8988T (cell line): ENCODE measurements around the gene ZBED4.
A peak's percentile ranks its signal among the peaks of the same experiment; 100 is the strongest.

Experiments used
- DNase-seq: peaks from one replicate; pipeline ENCODE4 v3.0.0; 2011

Gene ZBED4

DNA sequence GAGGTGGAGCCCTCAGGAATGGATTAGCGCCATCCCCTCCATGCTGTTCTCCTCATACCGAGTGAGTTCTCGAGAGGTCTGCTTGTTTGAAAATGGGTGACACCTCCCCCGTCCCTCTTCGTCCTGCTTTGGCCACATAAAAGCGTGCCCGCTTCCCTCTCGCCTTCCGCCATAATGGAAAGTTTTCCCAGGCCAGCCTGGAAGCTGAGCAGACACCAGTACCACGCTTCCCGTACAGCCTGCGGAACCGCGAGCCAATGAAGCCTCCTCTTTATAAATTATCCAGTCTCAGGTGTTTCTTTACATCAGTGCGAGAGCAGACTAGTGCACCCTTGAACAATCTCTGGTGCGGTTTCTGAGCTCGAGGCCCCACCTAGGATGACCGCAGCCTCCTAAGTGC is 51.8 kb downstream of the ZBED4 start:
- DNase-seq = no peak

DNA sequence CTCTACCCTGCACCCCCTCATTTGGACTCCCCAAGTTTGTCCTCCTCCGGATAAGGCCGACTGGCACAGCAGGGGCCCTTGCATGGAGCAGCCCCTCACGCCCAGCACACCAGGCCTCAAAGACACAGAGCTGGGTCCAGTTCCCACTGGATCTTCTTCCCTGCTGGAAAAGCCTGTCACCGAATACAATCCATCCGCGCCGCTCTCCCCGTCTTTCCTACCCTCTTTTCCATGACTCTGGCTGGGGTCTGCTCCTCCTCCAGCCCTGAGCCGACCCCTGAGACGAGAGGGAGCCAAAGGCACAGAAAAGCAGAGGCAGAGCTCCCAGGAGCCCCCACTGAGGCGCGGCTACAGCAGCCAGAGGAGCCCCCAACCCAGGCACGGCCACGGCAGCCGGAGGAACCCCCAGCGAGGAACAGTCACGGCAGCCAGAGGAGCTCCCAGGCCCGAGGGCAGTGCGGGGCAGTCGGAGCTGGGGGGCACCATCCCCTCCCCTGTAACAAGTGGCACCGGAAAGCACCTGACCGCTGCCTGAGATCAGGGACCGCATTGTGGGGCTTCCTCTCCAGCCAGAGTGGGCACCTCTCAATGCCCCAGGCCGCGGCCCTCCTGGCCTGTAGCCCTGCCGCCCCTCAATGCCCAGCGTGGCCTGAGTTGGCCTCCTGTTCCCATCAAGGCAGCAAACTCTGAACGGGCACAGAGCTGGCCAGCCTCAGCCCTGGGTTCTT is 52.6 kb downstream of the ZBED4 start:
- no peak for DNase-seq

DNA sequence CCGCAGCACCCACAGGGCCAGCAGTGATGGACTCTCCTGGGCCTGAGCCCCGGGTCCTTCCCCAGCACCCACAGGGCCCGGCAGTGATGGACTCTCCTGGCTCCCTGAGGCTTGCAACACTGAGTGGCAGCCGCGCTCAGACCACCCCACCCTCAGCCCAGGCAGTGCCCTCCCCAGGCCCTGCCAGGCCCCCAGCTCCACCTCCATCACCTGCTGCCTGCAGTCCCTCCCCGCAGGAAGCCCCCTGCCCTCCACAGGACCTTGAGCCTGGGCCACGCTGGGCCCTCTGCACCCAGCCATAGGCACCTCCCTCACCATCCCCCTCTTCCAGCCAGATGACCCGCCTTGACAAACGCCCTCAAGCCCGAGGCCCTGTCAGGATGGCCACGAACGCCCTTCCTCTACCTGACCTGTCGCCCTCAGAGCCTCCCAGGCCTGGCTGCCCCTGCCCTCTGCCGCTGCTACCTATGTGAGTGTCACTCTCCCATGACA is 53.2 kb downstream of the ZBED4 start:
- no peak for DNase-seq

DNA sequence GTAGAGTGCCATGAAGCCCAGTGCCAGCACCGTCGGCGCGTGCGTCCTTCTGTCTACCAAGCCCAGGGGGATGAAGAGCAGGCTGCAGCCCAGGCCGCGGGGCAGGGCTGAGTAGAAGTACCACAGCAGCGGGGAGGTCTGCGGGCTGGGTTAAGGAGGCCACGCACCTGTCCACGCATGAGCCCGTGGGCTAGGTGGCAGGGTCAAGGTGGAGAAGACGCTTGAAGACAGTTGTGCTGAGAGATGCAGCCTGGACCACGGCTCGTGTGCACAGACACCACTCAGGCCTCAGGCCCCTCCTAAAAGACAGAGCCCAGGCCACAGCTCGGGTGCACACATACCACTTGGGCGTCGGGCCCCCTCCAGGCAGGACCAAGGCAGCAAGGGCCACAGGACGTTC is 54.2 kb downstream of the ZBED4 start:
- DNase-seq = no peak

DNA sequence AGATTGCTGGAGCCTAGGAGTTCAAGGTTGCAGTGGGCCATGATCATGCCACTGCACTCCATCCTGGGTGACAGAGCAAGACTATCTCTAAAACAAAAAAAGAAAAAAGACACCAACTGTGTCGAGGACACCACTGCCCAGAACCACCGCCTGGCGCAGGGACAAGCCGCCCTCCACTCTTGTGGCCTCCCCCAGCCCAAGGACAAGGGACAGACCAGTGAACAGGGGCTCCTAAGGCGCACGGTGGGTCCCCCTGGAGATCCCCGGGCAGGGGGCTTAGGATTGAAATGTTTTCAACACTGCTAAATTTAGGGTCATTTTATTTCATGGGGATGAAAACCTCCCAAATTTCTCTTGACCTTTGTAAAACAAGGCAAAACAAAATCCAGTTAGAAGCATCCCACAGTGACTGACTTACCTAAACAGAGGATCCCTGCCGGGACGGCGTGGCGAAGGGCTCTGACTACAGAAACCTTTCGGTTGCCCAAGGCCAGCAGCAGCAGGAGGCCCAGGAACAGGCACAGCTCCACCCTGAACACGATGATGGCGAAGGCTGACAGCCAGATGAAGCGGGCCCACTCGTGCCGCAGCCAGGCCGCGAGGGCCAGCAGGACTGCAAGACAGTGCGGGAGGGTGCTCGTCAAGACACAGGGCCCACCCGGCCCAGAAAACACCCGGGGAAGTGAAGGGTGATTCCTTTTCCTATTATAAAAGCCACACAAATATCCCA is 56.0 kb downstream of the ZBED4 start:
- DNase-seq = no peak

DNA sequence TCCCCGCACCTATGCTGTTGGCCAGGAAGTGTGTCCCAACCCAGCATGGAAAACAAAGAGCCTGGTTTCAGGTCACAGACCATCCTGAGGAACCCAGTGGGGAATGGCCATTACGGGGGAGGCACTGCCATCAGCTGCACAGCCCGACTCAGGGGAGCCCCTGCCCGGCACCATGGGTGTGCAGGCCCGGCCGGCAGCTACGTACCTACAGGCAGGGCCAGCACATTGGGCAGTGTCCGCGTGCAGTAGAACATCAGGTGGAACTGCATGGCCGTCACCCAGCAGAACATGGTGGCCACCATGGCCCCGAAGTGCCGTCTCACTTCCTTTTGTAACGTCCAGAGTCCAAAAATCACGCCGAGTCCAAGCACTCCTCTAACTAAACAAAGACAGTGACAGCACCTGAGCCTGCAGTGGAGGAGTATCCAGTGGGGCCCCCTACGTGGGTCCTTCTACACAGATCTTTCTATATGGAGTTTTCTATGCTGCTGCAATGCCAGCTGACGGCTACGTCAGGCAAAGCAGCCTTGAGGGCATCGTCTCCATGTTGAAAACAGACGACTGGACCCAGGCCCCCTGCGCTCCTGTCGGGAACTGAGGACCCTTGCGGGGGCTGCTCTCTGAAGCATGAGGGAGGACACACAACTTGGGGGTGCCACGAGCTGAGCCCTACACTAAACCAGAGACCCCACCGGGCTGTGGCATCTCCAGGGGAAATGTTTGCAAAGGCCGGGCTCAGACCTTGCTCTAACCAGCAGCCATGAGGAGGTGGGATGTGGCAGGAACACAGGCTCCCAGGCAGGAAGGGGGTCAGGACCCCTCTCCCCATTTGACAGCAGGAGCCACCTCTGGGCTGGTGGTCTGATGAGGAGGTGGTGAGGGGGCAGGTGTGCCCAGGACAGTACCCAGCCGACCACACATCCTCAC is 56.8 kb downstream of the ZBED4 start:
- DNase-seq = no peak

DNA sequence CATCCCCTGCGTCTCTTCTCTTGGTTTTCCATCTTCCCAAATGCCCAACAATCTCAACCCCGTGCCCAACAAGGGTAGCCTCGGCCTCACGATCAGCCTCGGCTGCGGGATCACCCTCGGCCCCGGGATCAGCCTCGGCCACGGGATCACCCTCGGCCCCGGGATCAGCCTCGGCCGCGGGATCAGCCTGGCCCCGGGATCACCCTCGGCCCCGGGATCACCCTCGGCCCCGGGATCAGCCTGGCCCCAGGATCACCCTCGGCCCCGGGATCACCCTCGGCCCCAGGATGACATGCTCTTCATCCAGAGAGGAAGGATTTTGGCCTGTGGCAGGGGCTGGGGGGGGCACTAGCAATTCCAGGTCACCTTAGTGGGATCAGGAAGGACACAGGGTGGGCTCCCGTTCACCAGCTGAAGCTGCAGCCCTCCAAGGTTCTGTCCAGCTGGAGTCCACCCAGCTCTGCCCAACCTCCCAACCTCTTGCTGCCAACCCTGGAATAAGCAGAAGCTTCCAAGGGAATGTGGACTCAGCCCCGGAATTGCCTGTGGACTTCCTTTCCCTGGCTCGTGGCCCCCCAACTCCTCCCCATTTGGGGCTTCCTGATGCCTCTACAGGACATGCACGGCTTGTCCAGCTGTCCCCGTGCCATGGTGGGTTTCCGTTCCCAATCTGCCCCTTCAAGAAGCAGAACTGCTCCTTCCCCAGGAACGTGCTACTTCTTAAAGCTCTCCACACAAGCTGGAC is 58.4 kb downstream of the ZBED4 start:
- no peak for DNase-seq

DNA sequence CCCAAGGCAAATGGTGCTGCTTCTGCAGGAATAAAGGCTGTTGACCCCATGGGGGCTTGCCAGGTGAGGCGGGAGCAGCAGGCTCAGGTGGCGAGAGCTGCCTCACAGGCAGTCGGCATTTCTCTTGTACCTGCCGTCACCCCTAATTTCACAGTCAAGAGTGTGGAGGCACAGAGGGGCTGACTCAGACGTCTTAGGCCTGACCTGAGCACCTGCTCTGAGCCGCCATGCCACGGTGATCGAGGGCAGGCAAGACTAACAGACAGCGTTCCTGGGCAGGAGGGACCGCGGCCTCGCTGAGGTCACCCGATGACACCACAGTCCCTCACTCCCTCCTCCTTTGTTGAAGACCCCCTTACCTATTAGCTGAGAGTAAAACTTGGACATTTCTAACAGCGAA is 59.4 kb downstream of the ZBED4 start:
- no peak for DNase-seq

DNA sequence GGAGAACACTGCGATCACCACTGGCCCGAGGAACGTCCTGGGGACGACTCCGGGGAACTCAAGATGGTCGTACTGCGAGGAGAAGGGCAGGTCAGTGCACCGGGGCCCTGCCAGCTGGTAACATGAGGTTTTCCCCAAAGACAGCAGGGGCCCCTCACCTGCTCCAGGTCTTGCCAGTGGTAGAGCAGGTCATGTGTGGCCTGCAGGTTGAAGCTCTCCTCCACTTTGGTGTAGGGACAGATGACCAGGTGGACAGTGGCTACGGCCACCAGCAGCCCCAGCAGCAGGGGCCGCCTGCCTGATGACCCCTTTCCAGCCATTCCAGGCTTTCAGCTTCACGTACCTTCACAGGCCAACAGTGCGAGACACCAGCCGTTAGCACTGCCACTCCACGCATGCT is 59.8 kb downstream of the ZBED4 start:
- no peak for DNase-seq

DNA sequence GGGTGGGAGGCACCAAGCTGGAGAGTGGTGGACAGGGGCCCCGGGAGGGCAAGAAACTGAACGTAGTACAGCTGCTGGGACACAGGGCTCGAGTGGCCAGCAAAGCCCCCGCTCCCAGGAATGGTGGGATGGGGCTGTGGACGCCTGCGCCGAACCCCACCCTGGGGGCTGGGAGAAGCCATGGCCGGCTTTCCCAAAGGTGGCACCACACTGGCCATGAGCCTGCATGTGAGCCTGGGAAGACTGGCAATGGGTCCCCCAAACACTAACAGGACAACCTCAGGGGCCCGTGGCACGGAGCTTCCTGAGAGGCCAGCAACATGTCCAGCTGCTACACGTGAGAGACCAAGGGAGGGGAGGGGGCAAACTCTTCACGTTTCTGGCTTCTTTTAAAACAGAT is 60.6 kb downstream of the ZBED4 start:
- no peak for DNase-seq

DNA sequence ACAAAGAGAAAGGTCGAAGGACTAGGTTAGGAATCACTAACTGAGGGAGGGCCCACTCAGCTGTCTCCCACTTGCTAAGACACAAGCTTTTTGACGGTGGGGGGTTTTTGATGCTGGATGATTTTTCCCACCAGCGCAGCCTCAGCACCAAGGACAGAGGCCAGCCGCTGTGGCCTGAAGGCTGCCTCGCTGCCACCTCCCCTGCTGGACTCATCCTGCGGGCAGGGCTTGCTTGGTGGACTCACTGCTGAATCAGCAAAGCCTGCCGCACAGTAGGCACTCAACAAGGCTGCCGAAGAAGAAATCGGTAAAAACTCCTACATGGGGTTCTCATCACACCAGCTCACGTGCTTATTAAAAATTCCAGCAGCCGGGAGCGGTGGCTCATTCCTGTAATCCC is 62.0 kb downstream of the ZBED4 start:
- no peak for DNase-seq

DNA sequence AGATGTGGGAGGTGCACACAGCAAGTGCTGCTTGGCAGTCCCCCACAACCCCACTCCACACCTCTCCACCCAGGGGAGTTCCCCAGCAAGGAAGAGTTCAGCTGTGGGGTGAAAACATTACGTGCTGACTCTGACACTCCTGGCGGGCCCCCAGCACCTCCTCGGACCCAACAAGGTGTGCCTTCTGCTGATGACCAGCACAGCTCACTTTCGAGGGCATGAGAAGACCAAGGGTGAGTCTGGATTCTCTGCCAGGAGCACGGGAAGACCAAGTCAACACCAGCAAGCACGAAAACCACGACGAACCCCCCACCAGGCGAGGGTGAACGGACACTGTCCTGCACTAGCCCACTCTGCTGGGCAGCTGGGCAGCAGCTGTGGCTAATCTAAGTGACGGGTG is 63.2 kb downstream of the ZBED4 start:
- no peak for DNase-seq

DNA sequence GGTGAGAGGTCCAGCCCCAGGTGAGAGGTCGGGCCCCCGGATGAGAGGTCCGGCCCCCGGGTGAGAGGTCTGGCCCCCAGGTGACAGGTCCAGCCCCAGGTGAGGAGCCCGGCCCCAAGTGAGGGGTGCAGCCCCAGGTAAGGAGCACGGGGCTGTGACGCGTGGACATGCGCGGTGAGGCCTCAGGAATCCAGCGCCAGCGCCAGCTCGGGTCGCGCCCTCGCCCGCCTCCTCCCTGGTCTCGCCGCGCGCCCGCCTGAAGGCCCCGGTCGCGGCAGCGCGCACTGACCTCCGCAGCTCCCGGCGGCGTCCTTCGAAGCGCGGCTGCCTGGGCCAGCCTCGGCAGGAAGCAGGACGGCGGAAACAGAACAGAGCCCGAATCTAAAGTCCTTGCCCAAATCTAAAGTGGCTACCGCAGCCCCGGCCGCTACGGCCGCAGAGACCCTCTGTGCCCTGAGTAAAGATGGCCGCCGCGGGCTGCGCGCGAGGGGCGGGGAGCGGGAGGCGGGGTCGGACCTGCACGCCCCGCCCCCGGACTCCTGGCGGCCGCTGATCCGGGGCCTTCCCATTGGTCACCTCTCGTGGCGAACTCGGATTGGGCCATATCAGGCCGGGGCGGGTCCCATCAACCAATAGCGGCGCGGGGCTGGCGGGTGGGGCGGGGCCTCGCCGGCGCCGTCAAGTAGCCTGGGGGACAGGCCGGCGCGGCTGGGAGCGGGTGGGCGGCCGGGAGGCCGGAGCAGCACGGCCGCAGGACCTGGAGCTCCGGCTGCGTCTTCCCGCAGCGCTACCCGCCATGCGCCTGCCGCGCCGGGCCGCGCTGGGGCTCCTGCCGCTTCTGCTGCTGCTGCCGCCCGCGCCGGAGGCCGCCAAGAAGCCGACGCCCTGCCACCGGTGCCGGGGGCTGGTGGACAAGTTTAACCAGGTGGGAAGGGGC is 64.6 kb downstream of the ZBED4 start, which contains the start of the genes ALG12 and CRELD2:
Gene ALG12, minus strand, starts transcription at position 465 of the 937 bp plus-strand sequence. CDS start 4,673 bp downstream, outside the sequence.
Gene CRELD2, plus strand, starts transcription at position 661 of the 937 bp plus-strand sequence. Its CDS starts 136 bp downstream, at position 797.
- peak; percentile 93 for DNase-seq

DNA sequence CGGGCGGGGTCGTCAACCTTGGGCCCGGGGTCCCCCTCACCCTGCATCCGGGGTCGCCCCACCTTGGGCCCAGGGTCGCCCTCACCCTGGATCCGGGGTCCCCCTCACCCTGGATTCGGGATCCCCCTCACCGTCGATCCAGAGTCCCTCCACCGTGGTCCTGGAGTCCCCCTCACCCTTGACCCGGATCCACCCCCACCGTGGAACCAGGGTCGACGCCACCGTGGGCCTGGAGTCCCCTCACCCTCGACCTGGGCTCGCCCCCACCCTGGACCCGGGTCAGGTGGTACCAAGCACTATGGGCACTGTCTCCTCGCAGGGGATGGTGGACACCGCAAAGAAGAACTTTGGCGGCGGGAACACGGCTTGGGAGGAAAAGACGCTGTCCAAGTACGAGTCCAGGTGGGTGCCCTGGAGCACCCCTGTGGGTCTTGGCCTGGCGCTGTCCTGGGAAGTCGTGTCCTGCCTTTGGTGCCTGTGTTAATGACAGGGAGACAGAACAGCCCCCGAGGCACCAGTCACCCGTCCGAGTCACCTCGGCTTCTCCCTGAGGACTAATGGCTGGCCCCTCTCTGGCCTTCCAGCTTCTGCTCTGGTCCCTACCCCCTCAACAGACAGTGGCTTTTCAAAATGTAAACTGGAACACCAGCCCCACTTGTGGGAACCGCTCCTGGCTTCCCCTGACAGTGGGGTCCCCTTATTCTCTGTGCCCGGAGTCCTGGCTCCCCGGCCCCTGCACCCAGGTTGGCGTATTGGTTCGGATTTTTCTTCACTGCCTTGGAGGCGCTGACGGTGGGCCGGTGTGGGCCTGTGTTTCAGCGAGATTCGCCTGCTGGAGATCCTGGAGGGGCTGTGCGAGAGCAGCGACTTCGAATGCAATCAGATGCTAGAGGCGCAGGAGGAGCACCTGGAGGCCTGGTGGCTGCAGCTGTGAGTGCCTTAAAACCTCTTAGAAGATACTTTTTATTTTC is 65.6 kb downstream of the ZBED4 start:
- no peak for DNase-seq

DNA sequence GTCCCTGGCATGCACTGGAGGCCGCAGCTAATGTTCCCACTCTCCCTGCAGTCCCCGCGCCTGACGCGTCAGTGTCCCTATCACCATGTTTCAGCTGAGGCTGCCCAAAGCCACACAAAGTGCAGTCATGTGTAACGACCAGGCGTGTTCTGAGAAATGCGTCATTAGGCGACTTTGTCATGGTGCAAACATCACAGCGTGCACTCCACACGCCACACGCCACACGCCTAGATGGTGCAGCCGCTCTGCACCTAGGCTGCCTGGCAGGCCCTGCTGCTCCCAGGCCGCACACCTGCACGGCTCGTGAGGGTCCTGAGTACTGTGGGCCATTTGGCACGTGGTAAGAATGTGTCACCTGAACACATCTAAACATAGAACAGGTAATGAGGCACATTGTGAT is 67.2 kb downstream of the ZBED4 start:
- no peak for DNase-seq

DNA sequence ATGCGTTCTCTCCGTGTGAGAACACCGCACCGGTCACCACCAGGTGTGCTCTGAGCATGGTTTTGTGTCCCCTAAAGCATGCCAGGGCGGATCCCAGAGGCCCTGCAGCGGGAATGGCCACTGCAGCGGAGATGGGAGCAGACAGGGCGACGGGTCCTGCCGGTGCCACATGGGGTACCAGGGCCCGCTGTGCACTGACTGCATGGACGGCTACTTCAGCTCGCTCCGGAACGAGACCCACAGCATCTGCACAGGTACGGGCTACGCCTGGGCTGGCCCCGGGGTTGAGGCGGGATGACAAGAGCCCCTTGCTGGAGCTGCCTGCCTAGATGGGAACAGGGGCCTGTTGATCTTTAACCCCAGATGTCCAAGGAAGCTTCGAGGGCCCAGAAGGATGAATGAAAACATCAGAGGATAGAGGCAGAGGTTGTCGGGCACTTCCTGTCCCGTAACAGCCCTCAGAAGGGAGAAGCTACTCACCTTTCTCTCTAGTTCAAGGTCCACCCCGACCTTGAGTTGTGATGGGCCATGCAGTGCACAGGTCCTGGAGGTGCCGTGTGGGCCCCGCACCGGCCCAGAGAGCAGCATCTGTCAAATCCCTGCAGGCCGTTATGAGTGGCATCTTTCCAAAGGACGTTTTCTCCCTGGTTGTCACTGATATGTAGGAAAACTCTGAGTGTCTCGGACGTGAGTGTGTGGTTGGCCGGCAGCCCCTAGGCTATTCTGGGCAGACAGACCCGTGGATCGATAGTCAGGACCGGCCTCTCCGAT is 68.0 kb downstream of the ZBED4 start:
- no peak for DNase-seq

DNA sequence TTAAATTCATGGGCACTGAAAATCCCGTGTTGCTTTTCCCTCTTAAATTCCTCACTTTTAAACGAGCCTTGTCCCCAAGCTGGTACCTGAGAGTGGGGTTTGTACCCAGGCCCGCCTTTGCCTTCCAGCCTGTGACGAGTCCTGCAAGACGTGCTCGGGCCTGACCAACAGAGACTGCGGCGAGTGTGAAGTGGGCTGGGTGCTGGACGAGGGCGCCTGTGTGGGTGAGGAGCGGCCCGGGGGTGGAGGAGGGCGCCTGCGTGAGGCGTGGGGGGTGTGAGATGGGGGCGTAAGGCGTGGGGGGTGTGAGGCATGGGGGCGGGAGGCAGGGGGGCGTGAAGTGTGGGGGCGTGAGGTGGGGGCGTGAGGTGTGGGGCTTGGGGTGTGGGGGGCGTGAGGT is 68.8 kb downstream of the ZBED4 start:
- DNase-seq = no peak

DNA sequence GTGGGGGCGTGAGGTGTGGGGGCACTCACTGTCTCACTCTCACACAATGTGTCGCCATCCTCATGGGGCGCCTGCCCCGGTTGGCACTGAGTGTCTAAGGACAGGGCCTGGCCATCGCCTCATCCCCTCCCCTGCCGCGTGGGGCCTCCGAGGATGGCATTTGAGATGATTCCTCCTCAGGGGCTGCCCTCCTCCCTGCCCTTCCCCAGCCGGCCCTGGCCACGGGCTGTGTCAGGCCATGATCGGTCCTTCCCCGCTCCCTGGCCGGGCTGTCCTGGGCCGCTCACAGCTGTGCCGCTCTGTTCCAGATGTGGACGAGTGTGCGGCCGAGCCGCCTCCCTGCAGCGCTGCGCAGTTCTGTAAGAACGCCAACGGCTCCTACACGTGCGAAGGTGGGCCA is 69.3 kb downstream of the ZBED4 start:
- DNase-seq = no peak

DNA sequence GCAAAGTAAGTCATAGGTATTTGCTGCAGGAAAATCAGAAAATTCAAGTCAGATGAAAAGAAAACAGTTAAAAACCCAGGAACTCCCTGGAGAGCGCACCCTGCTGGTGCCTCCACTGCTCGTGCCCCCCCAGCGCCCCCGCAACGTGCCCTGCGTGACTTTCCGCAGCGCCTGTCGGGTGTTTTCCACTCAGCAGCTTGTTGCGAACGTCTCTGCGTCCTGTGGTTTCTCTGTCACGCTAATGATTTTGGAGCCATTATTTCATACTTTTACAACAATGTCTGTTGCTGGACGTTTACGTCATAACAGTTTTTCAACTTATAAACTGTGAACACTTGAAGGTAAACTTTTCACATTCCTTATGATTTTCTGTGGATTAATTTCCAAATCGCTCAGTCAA is 69.8 kb downstream of the ZBED4 start:
- no peak for DNase-seq
